ENCODE data around the gene SLC13A4.
A peak's percentile ranks its signal among the peaks of the same experiment; 100 is the strongest.

The SLC13A4 gene

GRCh38 chr7:135710417-135711138 lies 17.4 kb downstream of the SLC13A4 start:
- TF ChIP-seq, protein P1, sequence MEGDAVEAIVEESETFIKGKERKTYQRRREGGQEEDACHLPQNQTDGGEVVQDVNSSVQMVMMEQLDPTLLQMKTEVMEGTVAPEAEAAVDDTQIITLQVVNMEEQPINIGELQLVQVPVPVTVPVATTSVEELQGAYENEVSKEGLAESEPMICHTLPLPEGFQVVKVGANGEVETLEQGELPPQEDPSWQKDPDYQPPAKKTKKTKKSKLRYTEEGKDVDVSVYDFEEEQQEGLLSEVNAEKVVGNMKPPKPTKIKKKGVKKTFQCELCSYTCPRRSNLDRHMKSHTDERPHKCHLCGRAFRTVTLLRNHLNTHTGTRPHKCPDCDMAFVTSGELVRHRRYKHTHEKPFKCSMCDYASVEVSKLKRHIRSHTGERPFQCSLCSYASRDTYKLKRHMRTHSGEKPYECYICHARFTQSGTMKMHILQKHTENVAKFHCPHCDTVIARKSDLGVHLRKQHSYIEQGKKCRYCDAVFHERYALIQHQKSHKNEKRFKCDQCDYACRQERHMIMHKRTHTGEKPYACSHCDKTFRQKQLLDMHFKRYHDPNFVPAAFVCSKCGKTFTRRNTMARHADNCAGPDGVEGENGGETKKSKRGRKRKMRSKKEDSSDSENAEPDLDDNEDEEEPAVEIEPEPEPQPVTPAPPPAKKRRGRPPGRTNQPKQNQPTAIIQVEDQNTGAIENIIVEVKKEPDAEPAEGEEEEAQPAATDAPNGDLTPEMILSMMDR (IDR thresholded peaks at IDR 0.05; ENCODE audit: low read depth, low read length) = peak; percentile 52
- Histone ChIP-seq H3K4me3 (ENCODE audit: low read depth, low read length) (no peak overlapping the region), H3K9me3 (no peaks in the 10 kb centered on the region), H3K4me1 (no peaks in the 10 kb centered on the region; the same call in 1 of the 2 replicates), H3K36me3 (no peaks in the 10 kb centered on the region), H3K27me3 (no peaks in the 10 kb centered on the region)
- DNase-seq = no peak

- Histone ChIP-seq H3K9me3 (no peaks in the 10 kb centered on the region), H3K4me1 (no peaks in the 10 kb centered on the region; the same call in 1 of the 2 replicates), H3K27me3 (no peaks in the 10 kb centered on the region), H3K4me3 (ENCODE audit: low read depth, low read length) (no peak overlapping the region), H3K36me3 (no peaks in the 10 kb centered on the region)
- TF ChIP-seq, protein P1 (IDR thresholded peaks at IDR 0.05; ENCODE audit: low read depth, low read length) = no peak
- DNase-seq = no peak
Observed at GRCh38 chr7:135709508-135709907, 18.5 kb downstream of the SLC13A4 start.

DNA sequence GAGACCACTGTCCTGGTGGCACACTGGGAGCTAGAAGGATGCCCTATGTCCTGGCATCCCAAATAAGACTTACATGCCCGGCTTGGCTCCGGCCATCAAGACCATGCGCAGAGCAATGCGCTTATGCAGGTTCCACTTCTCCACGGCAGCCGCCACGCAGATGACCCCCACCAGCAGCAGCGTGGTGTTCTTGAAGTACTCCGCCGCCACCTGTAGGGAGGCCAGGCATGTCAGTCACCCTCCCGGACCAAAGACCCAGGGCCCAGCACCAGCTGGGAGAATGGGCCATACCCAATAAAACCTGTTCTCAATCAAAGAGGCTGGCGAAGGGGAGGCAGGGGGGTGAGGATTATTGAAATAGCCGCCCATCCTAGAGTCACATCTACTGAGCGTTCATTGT lies 19.9 kb downstream of the SLC13A4 start:
- Histone ChIP-seq H3K4me1 (no peaks in the 10 kb centered on the region; the same call in 1 of the 2 replicates), H3K9me3 (no peaks in the 10 kb centered on the region), H3K27me3 (no peaks in the 10 kb centered on the region), H3K4me3 (ENCODE audit: low read depth, low read length) (no peak overlapping the region), H3K36me3 (no peaks in the 10 kb centered on the region)
- DNase-seq = no peak
- TF ChIP-seq, protein P1 (IDR thresholded peaks at IDR 0.05; ENCODE audit: low read depth, low read length) = 0 out of 2 replicates have a peak, but pooled peaks have one; percentile 15

GRCh38 chr7:135707570-135707966 lies 20.4 kb downstream of the SLC13A4 start:
- TF ChIP-seq, protein P1 (IDR thresholded peaks at IDR 0.05; ENCODE audit: low read depth, low read length) = no peak
- Histone ChIP-seq H3K36me3 (no peaks in the 10 kb centered on the region), H3K4me1 (no peaks in the 10 kb centered on the region; the same call in 1 of the 2 replicates), H3K27me3 (no peaks in the 10 kb centered on the region), H3K4me3 (ENCODE audit: low read depth, low read length) (no peak overlapping the region), H3K9me3 (no peaks in the 10 kb centered on the region)
- DNase-seq = no peak

DNA sequence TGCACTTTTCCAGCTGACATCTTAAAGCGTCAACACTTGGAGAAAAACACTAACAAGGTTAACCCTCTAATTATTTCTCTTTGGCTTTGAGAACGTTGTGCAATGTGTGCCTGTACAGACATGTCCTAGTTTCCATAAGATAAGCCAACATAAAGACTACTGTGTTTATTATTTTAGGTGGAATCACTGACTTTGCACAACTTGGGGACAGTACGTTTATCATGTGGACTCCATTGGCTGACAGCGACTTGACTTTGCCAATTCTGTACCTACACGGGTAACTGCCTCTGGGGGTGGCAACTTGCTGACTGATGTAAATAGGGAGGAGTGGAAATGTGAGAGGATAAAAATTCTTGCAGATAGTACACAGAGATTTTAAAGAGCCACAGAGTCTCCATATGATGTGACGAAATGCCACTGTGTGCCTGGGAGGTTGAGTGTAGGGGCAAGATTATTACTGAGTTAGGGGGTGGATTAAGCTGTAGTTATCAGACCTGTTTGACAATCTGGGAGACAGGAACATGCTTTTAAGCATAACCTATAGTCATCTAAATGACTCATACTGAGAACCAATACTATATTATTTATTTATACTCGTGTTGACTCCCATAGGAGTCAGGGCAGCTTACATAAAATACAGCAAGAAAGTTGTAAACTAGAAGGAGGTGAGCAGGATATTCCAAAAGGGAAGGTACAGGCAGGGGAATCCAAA lies 21.0 kb downstream of the SLC13A4 start:
- DNase-seq = no peak
- TF ChIP-seq, protein P1 (IDR thresholded peaks at IDR 0.05; ENCODE audit: low read depth, low read length) = no peak
- no peaks in the 10 kb centered on the region for H3K36me3 ChIP-seq

More for the DNA sequence above, 21.0 kb downstream of the SLC13A4 start:
- Histone ChIP-seq H3K27me3 (no peaks in the 10 kb centered on the region), H3K9me3 (no peaks in the 10 kb centered on the region), H3K4me1 (no peaks in the 10 kb centered on the region), H3K4me3 (ENCODE audit: low read depth, low read length) (no peak overlapping the region)
